Stimulated activated CD4-positive, alpha-beta T cell treated with anti-CD3 and anti-CD28 coated beads, Interleukin-2, amount 100 ng/mL, for 24 hours (primary cell): ENCODE results near the gene CIDEC.
"Not testable (repeated sequence)": the region's sequence is repeated elsewhere in the genome, so short reads cannot be mapped to it uniquely, and the experiment has no call there.

Experiments
- DNase-seq, 2 donors: peaks; one replicate each; pipeline ENCODE4 v3.0.0-alpha.2; 2020

Gene CIDEC

DNA sequence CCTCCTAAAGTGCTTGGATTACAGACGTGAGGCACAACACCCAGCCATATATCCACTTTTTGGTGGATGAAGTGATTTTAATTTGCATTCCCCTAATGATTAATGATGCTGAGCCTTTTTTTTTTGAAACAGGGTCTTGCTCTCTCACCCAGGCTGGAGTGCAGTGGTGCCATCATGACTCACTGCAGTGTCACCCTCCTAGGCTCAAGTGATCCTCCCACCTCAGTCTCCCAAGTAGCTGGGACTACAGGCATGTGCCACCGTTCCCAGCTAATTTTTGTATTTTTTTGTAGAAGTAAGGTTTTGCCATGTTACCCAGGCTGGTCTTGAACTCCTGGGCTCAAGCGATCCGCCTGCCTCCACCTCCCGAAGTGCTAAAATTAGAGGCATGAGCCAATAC, 8.0 kb downstream of the CIDEC start:
- not testable (repeated sequence) for DNase-seq

DNA sequence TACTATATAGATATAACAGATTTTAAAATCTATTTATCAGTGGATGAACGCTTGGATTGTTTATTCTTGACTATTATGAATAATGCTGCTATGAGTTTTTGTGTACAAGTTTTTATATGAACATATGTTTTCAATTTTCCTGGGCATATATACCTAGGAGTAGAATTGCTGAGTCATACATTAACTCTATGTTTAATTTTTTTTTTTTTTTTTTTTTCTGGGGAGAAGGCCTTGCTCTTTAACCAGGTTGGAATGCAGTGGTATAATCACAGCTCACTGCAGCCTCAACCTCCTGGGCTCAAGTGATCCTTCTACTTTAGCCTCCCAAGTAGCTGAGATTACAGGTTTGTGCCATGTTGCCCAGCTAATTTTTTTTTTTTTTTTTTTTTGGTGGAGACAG, 9.1 kb downstream of the CIDEC start:
- no peak for DNase-seq

DNA sequence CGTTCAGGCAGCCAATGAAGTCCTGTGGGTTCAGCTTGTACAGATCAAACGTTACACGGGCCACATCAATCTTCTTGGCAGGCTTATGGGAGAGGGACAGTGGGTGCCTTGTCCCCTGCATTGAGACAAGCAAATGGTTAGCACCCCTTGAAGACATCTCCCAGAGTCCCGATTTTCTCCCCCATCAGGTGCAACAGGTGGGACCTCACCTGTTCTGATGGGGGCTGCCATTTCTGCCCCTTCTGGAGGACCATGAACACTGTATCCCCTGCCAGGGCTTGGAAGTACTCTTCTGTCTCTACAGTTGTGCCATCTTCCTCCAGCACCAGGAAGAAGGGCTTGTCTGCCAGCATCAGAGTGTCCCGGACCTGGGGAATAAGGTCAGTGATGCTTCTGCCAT, 10.1 kb downstream of the CIDEC start:
- no peak for DNase-seq

DNA sequence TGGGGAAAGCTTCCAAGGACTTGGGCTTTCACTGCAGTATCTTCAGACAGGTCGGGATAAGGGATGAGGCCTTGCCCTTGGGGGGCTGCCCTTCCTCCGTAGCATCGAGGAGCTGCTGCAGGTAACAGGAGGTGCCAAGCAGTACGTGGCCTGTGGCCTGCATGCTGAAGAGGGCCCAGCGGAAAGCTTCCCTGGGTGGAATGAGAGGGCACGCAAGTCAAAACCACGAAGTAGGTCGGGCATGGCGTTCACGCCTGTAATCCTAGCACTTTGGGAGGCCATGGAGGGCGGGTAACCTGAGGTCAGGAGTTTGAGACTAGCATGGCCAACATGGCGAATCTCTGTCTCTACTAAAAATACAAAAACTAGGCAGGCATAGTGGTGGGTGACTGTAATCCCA, 12.9 kb downstream of the CIDEC start:
- no peak for DNase-seq

DNA sequence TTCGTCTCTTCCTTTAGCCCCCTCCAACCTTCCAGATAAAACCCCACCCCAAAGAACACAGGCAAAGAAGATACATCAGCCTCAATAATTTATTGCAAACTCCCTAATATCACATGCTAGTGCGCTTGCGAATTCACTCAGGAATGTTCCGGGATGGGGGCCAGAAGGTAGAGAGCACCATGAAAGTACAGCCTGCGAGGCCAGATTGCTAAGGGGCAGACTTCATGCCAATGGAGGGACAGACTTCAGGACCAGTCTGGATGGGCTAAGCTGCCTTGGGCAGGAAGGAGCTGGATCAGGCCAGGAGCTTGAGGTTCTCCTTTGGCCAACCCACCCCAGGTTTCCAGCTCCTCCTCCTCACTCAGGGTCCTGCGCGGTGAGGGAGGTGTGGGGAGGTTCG, 13.4 kb downstream of the CIDEC start:
- no peak for DNase-seq

DNA sequence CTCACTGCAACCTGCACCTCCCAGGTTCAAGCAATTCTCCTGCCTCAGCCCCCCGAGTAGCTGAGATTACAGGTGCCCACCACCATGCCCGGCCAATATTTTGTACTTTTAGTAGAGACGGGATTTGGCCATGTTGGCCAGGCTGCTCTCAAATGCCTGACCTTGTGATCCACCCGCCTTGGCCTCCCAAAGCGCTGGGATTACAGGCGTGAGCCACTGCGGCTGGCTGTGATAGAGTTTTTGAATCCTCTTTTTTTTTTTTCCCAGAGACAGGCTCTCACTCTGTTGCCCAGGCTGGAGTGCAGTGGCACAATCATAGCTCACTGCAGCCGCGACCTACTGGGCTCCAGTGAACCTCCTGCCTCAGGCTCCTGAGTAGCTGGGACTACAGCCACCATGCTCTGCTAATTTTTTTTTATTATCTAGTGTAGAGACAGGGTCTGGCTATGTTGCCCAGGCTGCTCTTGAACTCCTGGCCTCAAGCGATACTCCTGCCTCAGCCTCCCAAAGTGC, 14.9 kb downstream of the CIDEC start:
- DNase-seq: not testable (repeated sequence)

DNA sequence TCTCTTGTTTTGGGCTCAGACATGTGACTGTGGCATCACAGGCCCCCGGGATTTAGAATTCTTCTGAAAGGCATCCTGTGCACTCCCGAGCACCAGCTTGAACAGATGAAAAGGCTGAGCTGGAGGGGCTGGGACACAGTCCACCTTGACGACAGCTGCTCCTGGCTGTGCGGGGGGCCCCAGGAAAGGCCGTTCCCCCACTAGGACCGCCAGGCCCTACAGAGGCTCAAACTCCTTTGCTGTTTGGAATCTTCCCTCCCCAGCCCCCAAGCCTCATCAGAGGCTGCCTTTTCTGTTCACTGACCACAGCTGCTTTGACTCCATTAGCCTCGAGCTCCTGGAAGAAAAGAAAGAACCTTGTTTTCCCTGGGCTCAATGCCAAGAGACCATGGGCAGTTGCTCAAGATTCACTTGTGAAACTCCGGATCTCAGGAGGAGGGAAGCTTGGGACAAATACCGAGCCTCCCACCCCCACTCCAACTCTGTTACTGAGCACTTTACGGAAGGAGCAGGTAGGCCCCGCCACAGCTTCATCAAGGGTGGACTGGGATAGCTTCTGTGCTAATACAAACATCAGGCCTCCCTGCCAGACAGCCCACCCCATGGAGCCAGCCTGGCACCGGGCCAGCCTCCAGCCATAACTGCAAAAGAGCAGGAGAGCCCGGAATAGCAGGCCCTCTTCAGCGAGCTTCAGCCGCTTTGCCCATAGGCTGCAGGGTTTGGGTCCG, 15.7 kb downstream of the CIDEC start:
- no peak for DNase-seq

DNA sequence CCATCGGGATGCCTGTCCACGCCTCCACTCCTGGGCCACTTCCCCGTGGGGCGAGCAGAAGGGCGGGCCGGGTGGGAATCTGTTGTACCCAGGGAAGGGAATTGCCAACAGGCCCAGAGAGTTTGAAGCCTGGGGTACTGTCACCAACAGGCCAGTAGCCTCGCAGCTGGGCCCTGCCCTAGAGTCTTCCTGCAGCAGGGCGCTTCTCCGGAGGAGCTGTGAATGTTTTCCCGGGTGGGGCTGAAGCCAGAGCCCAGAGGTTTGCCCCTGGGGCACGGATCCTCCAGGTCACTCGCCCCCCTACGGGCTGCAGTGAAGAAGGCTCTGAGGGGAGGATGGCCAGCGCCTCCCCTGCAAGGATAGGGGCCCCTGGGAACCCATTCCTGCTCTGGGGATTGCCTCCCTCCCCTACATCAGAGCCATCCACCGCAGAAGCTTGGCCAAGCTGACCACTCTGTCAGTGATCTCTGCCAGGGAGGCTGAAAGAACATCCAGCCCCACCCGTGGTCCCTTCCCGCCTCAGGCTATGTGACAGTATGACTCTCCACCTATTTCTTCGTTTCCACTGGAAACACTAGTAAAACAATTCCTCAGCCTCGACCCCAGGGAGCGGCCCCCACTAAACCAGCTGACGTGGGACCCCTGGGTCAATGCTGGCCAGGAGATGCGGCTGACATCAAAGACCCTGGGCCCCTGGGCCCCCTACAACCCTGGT, 16.8 kb downstream of the CIDEC start:
- no peak for DNase-seq

DNA sequence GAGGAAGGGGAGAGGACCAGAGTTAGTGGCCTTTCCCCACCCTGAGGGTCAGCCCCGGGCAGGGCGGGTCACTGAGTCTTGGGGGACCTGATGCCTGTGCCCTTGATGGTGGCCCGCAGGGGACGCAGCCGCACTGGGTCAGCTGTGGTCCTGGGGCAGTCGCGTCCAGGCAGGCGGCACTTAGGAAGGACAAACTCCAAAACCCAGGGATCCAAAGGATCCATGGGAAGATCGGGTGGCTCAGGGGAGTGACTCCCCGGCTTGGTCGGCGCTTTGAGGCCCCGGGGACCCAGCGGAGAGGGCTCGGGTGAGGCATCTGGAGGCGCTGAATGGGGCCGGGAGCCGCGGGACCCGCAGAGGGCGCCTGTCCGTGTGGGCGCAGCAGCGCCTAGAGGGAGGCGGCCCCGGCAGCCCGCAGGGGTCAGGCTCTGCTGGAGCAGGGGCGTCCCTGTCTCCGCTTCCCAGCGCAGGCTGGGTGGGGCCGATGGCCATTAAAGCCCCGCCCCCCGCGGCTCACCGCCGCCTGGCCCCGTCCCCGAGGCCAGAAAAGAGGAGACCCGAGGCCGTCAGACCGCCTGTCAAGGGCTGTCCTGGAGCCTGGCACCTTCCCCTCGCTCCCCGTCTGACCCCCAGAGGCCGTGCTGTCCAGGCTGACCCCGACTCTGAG, 17.5 kb downstream of the CIDEC start:
- DNase-seq: peak; percentile 35 to 47

DNA sequence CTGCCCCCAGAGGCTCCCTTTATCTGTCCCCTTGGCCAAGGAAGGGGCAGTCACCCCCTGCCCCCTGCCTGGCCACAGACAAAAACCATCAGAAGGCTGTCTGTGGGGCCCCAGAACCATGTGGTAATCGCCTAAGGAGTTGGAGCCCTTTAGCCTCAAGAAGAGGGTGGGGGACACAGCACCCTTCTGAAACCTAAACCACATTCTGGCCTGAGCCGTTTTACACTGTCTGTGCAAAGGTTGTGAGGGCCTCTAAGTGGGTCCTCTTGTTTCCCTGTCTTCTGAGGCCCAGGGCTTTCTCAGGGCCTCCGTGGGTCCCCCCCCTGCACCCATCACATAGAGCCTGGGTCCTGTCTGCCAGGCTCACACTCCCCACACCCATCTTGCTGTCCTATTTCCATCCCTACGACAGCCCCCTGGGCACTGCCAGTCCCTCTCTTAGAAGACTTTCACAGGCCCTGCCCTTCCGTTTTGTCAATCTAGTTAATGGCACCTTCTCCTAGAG, 18.4 kb downstream of the CIDEC start:
- DNase-seq: no peak

DNA sequence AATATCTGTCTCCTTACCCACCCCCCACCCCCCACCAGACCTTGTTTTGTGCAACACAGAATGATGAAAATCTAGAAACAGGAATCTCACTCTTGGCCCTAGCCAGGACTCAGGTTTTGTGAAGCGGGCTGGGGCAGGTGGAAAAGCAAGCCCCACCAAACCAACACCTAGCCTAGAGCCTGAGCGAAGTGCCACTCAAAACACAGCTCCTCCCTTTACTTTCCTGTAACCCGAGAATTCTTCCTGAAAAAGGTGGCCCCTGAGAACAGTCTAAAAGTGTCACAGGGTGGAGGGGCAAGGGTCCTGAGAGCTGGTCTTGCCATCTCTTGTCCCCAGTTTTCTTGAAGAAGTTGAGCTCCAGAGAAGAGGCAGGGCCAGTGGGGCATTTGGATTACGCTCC, 18.9 kb downstream of the CIDEC start:
- DNase-seq: no peak

DNA sequence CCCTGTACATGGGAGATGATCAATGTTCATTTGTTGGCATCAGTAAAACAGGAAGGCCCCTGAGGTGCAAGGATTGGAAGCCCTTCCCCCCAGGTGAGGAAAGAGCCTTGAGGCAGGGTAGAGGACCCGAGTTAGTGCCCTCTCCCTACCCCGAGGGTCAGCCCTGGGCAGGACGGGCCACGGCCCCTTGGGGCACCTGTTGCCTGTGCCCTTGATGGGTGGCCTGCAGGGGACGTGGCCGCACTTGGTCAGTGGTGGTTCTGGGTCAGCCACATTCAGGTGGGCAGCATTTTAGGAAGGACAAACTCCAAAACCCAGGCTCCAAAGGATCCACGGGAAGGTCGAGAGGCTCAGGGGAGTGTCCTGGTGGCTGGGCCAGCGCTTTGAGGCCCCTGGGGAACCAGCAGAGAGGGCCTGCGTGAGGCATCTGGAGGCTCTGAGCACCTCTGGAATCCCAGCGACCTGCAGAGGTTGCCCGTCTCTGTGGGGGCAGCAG, 20.5 kb downstream of the CIDEC start:
- no peak for DNase-seq

DNA sequence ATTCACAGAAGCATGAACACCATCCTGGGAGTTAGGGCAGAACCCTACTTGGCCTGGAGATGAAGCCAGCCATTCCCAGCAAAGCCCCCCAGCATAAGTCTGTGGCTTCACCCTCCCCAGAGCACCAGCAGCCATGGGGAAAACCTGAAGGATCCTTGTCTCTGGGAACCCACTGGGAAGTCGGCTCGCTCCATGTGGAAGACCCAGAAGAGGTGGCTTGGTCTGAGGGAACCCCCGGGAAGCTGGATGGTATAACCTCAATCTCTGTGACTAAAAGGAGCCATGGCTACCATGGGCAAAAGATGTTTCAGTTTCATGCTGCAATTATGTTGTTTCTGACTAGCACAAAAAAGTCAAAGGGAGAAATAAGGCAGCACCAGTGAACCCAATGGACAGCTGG, 24.5 kb downstream of the CIDEC start:
- DNase-seq: no peak

DNA sequence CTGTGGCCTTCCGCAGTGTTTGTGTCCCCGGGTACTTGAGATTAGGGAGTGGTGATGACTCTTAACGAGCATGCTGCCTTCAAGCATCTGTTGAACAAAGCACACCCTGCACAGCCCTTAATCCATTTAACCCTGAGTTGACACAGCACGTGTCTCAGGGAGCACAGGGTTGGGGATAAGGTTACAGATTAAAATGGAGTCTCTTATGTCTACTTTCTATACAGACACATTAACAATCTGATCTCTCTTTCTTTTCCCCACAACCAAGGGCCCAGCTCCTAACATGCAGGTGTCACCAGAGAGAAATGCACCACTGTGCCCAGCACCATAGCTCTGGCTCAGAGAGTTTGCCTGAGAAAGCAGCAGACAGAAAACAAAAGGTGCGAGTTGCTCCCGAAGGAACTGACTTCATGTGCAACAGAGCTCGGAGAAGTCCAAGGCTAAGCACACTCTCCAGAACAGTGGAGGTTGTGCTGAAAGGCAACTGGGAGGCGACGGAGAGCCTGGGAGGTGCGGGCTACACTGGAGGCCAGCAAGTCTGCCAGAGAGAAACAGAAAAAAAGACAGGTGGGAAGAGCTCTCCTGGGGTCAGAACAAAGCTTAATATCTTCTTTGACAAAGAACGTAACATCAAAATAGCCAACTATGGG, 25.6 kb downstream of the CIDEC start:
- DNase-seq: not testable (repeated sequence)

DNA sequence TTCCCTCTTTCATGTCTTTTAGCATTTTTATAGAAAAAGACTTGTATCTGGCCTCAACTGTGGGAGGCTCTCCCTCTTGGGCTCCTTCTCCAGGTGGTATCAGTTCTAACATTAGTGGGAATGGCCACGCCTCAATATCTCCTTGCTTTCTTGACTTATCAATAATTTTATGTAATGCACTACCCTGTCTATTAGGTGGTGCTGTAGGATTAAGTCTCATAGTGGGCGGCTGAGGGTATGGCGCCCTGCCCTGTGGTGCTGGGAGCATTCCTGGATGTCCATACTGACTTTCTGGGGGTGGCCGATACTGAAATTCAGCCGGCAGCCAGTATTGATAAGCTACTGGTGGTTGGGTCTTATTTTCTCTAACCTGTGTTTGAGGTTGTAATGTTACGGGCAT, 27.5 kb downstream of the CIDEC start:
- DNase-seq: no peak

DNA sequence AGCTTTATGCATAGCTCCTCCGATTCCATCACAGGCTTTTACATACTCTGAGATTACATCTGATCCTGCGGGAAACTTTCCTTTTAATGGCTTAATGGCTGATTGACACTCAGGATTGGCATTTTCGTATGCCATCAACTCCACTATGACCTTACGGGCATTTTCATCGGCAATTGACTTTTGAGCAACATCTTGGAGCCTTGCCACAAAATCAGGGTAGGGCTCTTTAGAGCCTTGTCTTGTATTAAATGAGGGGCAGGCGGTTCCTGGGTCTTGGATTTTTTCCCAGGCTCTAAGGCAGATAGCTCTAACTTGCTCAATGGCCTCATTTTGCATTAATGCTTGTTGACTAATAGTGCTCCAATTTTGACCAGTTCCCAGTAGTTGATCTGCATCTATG, 28.1 kb downstream of the CIDEC start:
- DNase-seq: not testable (repeated sequence)

DNA sequence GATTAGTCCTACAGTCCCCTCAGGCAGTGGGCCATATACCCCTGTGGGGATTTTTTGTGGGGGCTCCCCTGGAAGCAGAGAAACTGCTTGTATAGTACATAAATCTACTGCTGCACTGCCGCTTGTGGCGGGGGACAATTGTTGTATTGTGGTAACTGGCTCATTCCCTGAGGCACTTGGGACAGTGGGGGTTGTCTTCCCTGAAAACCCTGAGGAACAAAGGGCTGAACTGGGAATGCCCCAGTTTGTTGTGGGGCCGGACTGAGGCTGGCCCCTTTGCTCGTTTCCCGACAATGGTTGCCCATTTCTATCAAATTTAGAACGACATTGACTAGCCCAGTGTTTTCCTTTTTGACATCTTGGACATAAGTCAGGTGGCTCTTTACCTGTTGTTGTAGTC, 28.7 kb downstream of the CIDEC start:
- DNase-seq: not testable (repeated sequence)

DNA sequence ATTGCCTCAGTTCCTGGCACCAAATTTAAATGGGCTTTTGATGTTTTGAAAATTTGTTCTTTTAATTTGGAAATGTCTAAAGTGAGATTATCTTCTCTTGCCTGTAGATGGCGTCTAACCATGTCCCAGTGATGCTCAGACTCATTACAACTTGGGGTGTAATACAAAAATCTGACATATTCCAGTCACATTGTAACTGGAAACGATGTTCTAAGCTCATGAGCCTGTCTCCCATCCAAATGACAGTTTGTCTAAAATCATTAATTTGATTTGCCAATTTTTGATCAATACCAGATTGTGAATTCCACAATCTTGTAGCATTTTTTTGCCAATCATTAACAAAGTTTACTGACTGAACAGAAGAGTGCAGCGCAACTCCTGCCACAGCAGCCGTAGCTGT, 31.2 kb downstream of the CIDEC start:
- DNase-seq: not testable (repeated sequence)

DNA sequence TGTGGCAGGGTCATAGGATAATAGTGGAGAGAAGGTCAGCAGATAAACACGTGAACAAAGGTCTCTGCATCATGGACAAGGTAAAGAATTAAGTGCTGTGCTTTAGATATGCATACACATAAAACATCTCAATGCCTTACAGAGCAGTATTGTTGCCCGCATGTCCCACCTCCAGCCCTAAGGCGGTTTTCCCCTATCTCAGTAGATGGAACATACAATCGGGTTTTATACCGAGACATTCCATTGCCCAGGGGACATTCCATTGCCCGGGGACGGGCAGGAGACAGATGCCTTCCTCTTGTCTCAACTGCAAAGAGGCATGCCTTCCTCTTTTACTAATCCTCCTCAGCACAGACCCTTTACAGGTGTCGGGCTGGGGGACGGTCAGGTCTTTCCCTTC, 32.2 kb downstream of the CIDEC start:
- DNase-seq: not testable (repeated sequence)

DNA sequence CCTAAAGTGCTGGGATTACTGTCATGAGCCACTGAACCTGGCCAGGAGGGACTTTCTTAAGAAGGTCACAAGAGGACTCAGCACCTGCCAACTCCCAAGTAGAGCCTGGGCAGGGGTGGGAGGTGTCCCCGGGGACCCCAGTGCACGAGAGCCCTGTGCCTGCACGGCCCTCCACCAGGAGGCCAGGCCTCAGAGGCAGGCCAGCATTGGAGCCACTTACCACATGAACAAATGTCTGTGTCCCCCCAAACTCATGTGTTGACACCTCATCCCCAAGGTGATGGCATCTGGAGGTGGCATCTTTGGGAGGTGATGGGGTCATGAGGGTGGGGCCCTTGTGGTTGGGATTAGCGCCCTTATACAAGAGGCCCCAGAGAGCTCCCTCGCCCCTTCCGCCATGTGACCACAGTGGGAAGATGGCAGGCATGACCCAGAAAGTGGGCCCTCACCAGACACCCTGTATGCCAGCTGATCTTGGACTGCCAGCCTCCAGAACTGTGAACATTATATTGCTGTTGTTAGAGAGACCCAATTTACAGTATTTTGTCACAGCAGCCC, 33.0 kb downstream of the CIDEC start:
- no peak for DNase-seq

DNA sequence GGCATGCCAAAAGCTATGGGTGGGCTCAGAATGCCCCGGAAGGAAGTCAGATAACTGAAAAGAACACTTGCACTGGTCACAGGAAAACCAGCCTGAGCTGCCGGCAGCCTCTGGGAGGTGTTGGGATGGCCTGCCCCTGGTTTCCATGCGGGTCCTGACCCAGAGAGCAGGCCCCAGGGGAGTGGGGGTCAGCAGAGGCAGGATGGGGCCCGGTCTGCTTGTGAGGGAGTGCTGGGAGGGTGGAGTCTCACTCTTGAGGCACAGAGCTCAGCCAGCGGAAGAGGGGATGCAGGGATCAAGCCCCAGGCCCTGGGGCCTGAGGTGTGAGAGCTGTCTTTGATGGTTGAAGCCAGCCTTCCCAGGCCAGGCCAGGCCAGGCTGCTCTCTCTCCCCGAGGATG, 33.8 kb downstream of the CIDEC start:
- no peak for DNase-seq

DNA sequence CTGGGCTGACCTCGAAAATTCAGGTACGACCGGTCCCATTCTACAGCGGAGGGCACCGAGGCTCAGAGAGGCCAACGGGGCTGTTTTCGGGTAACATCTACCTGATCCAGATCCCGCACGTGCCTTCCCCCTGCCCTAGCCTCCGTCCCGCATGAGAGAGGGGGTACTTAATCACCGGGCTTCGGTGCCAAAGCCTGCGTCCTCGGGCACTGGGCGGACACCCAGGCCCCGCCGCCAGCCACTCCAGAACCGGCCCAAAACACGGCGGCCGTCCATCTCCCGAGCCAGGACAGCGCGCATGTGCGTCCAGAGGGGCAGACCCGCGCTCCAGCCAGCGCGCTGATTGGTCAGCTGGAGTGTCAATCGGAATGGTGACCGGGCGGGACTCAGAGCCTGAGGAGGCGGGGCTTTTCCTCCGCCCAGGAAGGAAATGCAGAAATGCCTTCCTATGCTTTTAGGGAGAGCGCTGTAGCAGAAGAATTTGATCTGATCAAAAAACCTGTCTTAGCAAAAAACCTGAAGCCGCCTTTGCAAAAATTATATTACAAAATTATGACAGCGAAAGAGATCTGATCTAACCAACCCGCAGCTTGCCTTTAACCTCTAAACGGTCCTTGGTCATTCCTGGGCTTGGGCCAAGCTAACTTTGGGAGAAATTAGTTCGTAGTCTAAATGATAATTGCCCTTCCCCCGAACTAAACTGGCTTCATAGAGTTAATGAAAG, 36.2 kb downstream of the CIDEC start, which contains the start of gene RPUSD3:
Gene RPUSD3 (minus strand): TSS at position 294 of the 724 bp plus-strand sequence. CDS start 18 bp downstream, at position 276.
- DNase-seq: peak; percentile 98 to 99
